Tibial artery (tissue), 4 donors: Measurements from ENCODE around the gene RRP8.
A peak's percentile ranks its signal among the peaks of the same experiment; 100 is the strongest.

Experiments
- DNase-seq, 2 donors: peaks; one replicate each; pipeline ENCODE4 v3.0.0-alpha.2; 2019
- H3K27ac ChIP-seq, 2 donors: fragments of 200-600 bp; sonication (generic) in 1 of 2; 1 replicate in 1 of 2; 2 replicates in 1 of 2; pipeline ENCODE4 v1.5.1; 2018 to 2019; ENCODE audit warnings: mild to moderate bottlenecking in 1 of 2
- H3K27me3 ChIP-seq, 2 donors: fragments of 200-600 bp; sonication (generic) in 1 of 2; one replicate each; pipeline versions ENCODE4 v1.5.1 to v1.6.0; 2016 to 2019
- H3K36me3 ChIP-seq, 3 donors: fragments of 200-600 bp; sonication (generic) in 2 of 3; one replicate each; pipeline ENCODE4 v1.5.1; 2016 to 2019; ENCODE audit warnings: mild to moderate bottlenecking in 2 of 3
- H3K4me1 ChIP-seq, 4 donors: fragments of 200-600 bp; sonication (generic) in 2 of 4; 1 replicate in 3 of 4; 2 replicates in 1 of 4; pipeline ENCODE4 v1.5.1; 2016 to 2019
- H3K4me3 ChIP-seq, 2 donors: fragments of 200-600 bp; sonication (generic) in 1 of 2; 1 replicate in 1 of 2; 2 replicates in 1 of 2; pipeline ENCODE4 v1.5.1; 2018 to 2019; ENCODE audit warnings: mild to moderate bottlenecking in 2 of 2
- H3K9me3 ChIP-seq, 3 donors: fragments of 200-600 bp; sonication (generic) in 1 of 3; one replicate each; pipeline ENCODE4 v1.5.1; 2016 to 2019
- intact Hi-C: fragments of 100-400 bp; cut with DNase I; formaldehyde crosslinking; loops from one replicate; pipeline ENCODE4 v1.15.0; 2023; ENCODE audit warnings: low total_unique reads
- TF ChIP-seq, protein P1 (sequence below), 2 experiments: fragments of 200-600 bp in 1 of 2; fragments of 450-650 bp in 1 of 2; IDR thresholded peaks; one replicate each; pipeline ENCODE4 v1.5.1; 2017 to 2019; ENCODE audit warnings: antibody characterized with exemption in 2 of 2, mild to moderate bottlenecking in 1 of 2, moderate library complexity in 1 of 2

The RRP8 gene

DNA sequence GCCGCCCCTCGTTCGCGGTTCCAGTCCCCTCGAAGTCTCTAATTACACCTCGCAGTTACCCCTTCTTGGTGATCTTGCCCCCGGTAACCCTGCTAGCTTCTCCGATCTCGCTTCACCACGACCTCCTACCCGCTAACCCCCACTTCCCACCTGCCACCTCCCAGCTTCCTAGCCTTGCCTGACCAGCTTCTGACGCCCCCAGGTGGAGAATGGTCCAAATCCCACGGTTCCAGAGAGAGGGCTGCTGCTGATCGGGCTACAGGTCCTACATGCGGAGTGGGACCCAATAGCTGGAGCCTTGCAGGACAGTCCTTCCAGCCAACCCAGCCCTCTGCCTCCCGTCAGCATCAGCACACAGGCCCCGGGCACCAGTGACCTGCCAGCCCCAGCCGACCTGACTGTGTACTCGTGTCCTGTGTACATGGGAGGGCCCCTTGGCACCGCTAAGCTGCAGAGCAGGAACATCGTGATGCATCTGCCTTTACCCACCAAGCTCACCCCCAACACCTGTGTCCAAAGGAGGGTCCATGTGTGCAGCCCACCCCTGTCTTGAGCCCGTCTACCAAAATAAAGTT is 31.9 kb downstream of the RRP8 start:
- no peak overlapping the region for H3K27ac ChIP-seq
- peak overlapping the region in 1 of 2 donors; percentile 16 for H3K4me3 ChIP-seq
- no peak for DNase-seq
- peaks cover 0 to 22% (median 14%) of the 10 kb centered on the region in 4 donors for H3K4me1 ChIP-seq
- intact Hi-C loops = no loop called here
- no peaks in the 10 kb centered on the region for H3K9me3 ChIP-seq
- no peaks in the 10 kb centered on the region for H3K36me3 ChIP-seq
- TF ChIP-seq, protein P1, sequence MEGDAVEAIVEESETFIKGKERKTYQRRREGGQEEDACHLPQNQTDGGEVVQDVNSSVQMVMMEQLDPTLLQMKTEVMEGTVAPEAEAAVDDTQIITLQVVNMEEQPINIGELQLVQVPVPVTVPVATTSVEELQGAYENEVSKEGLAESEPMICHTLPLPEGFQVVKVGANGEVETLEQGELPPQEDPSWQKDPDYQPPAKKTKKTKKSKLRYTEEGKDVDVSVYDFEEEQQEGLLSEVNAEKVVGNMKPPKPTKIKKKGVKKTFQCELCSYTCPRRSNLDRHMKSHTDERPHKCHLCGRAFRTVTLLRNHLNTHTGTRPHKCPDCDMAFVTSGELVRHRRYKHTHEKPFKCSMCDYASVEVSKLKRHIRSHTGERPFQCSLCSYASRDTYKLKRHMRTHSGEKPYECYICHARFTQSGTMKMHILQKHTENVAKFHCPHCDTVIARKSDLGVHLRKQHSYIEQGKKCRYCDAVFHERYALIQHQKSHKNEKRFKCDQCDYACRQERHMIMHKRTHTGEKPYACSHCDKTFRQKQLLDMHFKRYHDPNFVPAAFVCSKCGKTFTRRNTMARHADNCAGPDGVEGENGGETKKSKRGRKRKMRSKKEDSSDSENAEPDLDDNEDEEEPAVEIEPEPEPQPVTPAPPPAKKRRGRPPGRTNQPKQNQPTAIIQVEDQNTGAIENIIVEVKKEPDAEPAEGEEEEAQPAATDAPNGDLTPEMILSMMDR (IDR thresholded peaks at IDR 0.05) = no peak
- H3K27me3 ChIP-seq = no peaks in the 10 kb centered on the region

DNA sequence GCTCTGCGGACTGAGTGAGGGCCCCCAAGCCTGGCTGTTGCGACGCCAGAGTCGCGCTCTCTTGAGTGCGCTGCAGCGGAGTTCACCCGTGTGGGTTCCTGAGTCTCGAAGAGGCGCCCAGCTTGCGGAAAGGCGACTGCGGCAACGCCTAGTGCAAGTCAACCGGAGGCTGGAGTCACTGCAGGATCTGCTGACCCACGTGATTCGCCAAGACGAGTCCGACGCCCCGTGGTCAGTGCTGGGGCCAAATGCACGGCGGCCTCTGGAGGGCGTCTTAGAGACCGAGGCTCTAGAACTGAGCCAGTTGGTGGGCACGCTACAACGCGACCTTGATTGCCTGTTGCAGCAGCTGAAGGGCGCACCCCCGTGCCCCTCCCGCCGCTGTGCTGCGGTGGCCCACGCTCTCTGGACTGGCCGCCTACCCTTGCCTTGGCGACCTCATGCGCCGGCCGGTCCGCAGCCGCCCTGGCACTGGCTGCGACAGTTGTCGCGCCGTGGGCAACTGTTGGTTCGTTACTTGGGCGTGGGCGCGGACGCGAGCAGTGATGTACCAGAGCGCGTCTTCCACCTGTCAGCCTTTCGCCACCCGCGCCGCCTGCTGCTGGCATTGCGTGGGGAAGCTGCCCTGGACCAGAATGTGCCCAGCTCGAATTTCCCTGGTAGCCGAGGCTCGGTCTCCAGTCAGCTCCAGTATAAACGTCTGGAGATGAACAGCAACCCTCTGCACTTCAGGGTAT is 32.6 kb downstream of the RRP8 start:
- Histone ChIP-seq H3K27me3 (no peaks in the 10 kb centered on the region), H3K4me1 (peaks cover 0 to 22% (median 14%) of the 10 kb centered on the region in 4 donors), H3K9me3 (no peaks in the 10 kb centered on the region), H3K27ac (no peak overlapping the region), H3K4me3 (peak overlapping the region in 1 of 2 donors; percentile 16), H3K36me3 (no peaks in the 10 kb centered on the region)
- intact Hi-C loops = no loop called here
- TF ChIP-seq, protein P1 (IDR thresholded peaks at IDR 0.05) = no peak
- no peak for DNase-seq

DNA sequence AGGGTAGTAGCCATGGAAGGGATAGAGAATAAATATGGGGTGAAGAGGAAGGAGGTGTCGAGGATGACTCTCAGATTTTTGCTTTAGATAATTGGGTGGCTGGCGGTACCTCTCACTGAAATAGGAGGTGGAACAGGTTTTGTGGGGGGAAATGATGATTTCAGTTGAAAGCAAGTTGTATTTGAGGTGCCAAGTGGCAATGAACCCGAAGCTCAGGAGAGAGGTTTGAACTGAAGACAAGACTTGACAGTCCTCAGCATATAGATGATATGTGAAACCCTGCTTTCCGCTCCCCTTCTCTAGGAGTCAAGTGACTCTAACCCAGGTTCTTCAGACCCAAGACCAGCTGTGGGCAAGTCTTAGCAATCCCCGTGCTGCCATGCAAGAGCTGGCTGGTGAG is 33.7 kb downstream of the RRP8 start:
- TF ChIP-seq, protein P1 (IDR thresholded peaks at IDR 0.05) = no peak
- intact Hi-C loops = no loop called here
- peaks cover 0 to 22% (median 14%) of the 10 kb centered on the region in 4 donors for H3K4me1 ChIP-seq
- no peak overlapping the region for H3K27ac ChIP-seq
- DNase-seq = no peak
- H3K27me3 ChIP-seq = no peaks in the 10 kb centered on the region
- no peak overlapping the region for H3K4me3 ChIP-seq
- H3K36me3 ChIP-seq = no peaks in the 10 kb centered on the region
- no peaks in the 10 kb centered on the region for H3K9me3 ChIP-seq

DNA sequence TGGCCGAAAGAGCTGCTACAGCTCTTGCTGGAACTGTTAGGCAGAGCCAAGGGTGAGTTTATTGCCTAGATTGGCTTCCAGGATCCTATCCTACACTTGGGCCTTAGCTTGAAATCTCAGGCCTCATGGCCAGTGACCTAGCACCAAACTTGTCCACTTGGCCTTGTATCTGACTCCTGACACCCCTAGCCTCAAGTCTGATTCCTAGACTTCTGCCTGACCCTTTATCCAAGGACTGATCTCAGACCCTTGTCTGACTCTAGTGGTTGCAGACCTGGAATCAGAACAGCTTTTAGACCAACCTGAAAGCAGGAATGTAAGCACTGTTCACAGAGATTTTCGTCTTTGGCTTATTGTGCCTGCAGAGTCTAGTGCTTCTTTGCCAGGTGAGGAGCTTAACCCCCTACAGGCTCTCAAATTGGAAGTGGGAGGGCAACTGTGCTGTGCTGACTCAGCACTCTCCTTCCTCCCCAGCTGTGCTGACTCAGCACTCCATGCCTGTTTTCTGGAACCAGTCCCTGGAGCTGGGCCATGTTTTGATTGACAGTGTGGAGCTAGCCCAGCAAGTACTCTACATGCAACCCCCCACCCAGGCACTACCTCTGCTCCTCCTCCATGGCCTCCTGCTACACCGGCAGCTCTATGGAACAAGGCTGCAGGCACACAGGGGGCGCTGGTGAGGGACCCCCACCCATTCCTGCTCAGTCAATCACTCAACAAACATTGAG is 35.1 kb downstream of the RRP8 start:
- Histone ChIP-seq H3K4me3 (no peak overlapping the region), H3K27ac (no peak overlapping the region), H3K9me3 (no peaks in the 10 kb centered on the region), H3K27me3 (no peaks in the 10 kb centered on the region), H3K36me3 (peaks cover 0 to 7% (median 0%) of the 10 kb centered on the region in 3 donors), H3K4me1 (peaks cover 0 to 22% (median 14%) of the 10 kb centered on the region in 4 donors)
- intact Hi-C loops = no loop called here
- DNase-seq = no peak
- TF ChIP-seq, protein P1 (IDR thresholded peaks at IDR 0.05) = no peak

DNA sequence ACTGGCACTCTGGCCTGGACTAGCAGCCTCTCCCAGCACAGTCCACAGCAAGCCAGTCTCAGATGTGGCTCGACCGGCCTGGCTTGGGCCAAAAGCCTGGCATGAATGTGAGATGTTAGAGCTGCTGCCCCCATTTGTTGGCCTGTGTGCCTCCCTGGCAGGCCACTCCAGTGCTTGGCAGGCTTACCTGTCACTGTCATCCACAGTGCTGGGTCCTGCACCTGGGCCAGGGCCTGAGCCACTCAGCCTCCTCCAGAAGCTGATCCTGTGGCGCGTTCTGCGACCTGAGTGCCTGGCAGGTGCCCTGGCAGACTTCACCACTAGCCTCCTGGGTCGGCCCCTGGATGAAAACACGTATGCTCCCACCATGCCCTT is 36.1 kb downstream of the RRP8 start:
- no peaks in the 10 kb centered on the region for H3K27me3 ChIP-seq
- TF ChIP-seq, protein P1 (IDR thresholded peaks at IDR 0.05) = no peak
- H3K4me1 ChIP-seq = peaks cover 0 to 22% (median 14%) of the 10 kb centered on the region in 4 donors
- peaks cover 0 to 10% (median 0%) of the 10 kb centered on the region in 3 donors for H3K36me3 ChIP-seq
- H3K27ac ChIP-seq = no peak overlapping the region
- no peak for DNase-seq
- no peaks in the 10 kb centered on the region for H3K9me3 ChIP-seq
- intact Hi-C loops = no loop called here
- H3K4me3 ChIP-seq = no peak overlapping the region
